Trophoblast cell (in vitro differentiated cells and primary cell): ENCODE results near the gene FTO.

Experiments used
- DNase-seq, 2 donors: peaks; one replicate each; pipeline ENCODE4 v3.0.0-alpha.2; 2016
- H2AFZ ChIP-seq: 2 replicates; pipeline ENCODE4 v1.6.1; 2013; ENCODE audit warnings: low read length, moderate library complexity, mild to moderate bottlenecking; ENCODE audit not compliant: insufficient read depth, poor library complexity
- H2AK5ac ChIP-seq: 2 replicates; pipeline ENCODE4 v1.6.1; 2013; ENCODE audit warnings: mild to moderate bottlenecking, low read length
- H2BK120ac ChIP-seq: 2 replicates; pipeline ENCODE4 v1.6.1; 2013; ENCODE audit warnings: low read length, mild to moderate bottlenecking, moderate library complexity; ENCODE audit not compliant: insufficient read depth, poor library complexity
- H2BK12ac ChIP-seq: 2 replicates; pipeline ENCODE4 v1.6.1; 2013; ENCODE audit warnings: mild to moderate bottlenecking, low read length, moderate library complexity
- H2BK5ac ChIP-seq: 2 replicates; pipeline ENCODE4 v1.6.1; 2013; ENCODE audit warnings: low read length, low read depth, moderate library complexity, mild to moderate bottlenecking; ENCODE audit not compliant: poor library complexity
- H3K14ac ChIP-seq: 2 replicates; pipeline ENCODE4 v1.6.1; 2013; ENCODE audit warnings: mild to moderate bottlenecking, low read length
- H3K18ac ChIP-seq: 2 replicates; pipeline ENCODE4 v1.6.1; 2013; ENCODE audit warnings: mild to moderate bottlenecking, low read length
- H3K23ac ChIP-seq: 2 replicates; pipeline ENCODE4 v1.6.1; 2013; ENCODE audit warnings: low read length
- H3K27ac ChIP-seq: 2 replicates; pipeline ENCODE4 v1.5.1; 2013; ENCODE audit warnings: low read depth, mild to moderate bottlenecking, inconsistent platforms, low read length, moderate library complexity
- H3K27me3 ChIP-seq: 2 replicates; pipeline ENCODE4 v1.6.1; 2013; ENCODE audit warnings: inconsistent platforms, mild to moderate bottlenecking, low read length, moderate library complexity; ENCODE audit not compliant: insufficient read depth
- H3K36me3 ChIP-seq, 2 experiments: 1 replicate in 1 of 2; 2 replicates in 1 of 2; pipeline ENCODE4 v1.6.1; 2013; ENCODE audit warnings: low read length in 2 of 2, mild to moderate bottlenecking in 2 of 2, moderate library complexity in 1 of 2; ENCODE audit not compliant: insufficient read depth in 2 of 2, control insufficient read depth in 1 of 2
- H3K4ac ChIP-seq: 2 replicates; pipeline ENCODE4 v1.6.1; 2013; ENCODE audit warnings: low read depth, mild to moderate bottlenecking, low read length, moderate library complexity
- H3K4me1 ChIP-seq, 2 experiments: 1 replicate in 1 of 2; 2 replicates in 1 of 2; pipeline ENCODE4 v1.6.1; 2013; ENCODE audit warnings: low read length in 2 of 2, mild to moderate bottlenecking in 2 of 2, moderate library complexity in 1 of 2; ENCODE audit not compliant: insufficient read depth in 2 of 2, control insufficient read depth in 1 of 2
- H3K4me2 ChIP-seq: 2 replicates; pipeline ENCODE4 v1.6.1; 2013; ENCODE audit warnings: inconsistent platforms, mild to moderate bottlenecking, low read length, moderate library complexity
- H3K4me3 ChIP-seq: 2 replicates; pipeline ENCODE4 v1.5.1; 2013; ENCODE audit warnings: mild to moderate bottlenecking, low read depth, low read length, inconsistent platforms
- H3K79me1 ChIP-seq: one replicate; pipeline ENCODE4 v1.6.1; 2013; ENCODE audit warnings: low read length
- H3K79me2 ChIP-seq: 2 replicates; pipeline ENCODE4 v1.6.1; 2013; ENCODE audit warnings: low read length, mild to moderate bottlenecking; ENCODE audit not compliant: control insufficient read depth, insufficient read depth, poor library complexity
- H3K9ac ChIP-seq: 2 replicates; pipeline ENCODE4 v1.6.1; 2013; ENCODE audit warnings: mild to moderate bottlenecking, low read length
- H3K9me3 ChIP-seq: 2 replicates; pipeline ENCODE4 v1.6.1; 2013; ENCODE audit warnings: low read depth, mild to moderate bottlenecking, control low read depth, inconsistent platforms, low read length; ENCODE audit not compliant: insufficient read depth
- H4K12ac ChIP-seq: 2 replicates; pipeline ENCODE4 v1.6.1; 2013; ENCODE audit warnings: low read depth, mild to moderate bottlenecking, low read length, moderate library complexity
- H4K8ac ChIP-seq: 2 replicates; pipeline ENCODE4 v1.6.1; 2013; ENCODE audit warnings: low read depth, mild to moderate bottlenecking, low read length, moderate library complexity
- H4K91ac ChIP-seq: one replicate; pipeline ENCODE4 v1.6.1; 2013; ENCODE audit warnings: low read depth, mild to moderate bottlenecking, low read length, moderate library complexity
- WGBS: extraction: QIAGEN DNeasy Blood & Tissue Kit; methylation state at CpG from one replicate; pipeline ENCODE4 v1.1.7; 2013; ENCODE audit warnings: missing lambda C conversion rate; ENCODE audit not compliant: insufficient read length, insufficient coverage; ENCODE audit errors: extremely low coverage; 5-methylcytosine and 5-hydroxymethylcytosine counted together

FTO gene

GRCh38 chr16:53933407-53933806 is 229.5 kb downstream of the FTO start:
- H2BK12ac ChIP-seq: no peak overlapping the region
- H2AK5ac ChIP-seq: no peak overlapping the region
- no peak overlapping the region for H4K91ac ChIP-seq
- H4K8ac ChIP-seq: no peak overlapping the region
- no peak overlapping the region for H3K18ac ChIP-seq
- H3K23ac ChIP-seq: no peak overlapping the region
- H3K9me3 ChIP-seq: no peaks in the 10 kb centered on the region
- no peak for DNase-seq
- H2AFZ ChIP-seq: no peak overlapping the region
- H2BK5ac ChIP-seq: no peak overlapping the region
- no peak overlapping the region for H4K12ac ChIP-seq
- H3K4me2 ChIP-seq: no peak overlapping the region
- no peaks in the 10 kb centered on the region for H3K79me1 ChIP-seq
- H2BK120ac ChIP-seq: no peak overlapping the region
- H3K14ac ChIP-seq: no peak overlapping the region
- no peak overlapping the region for H3K4me3 ChIP-seq
- H3K9ac ChIP-seq: no peak overlapping the region
- no peaks in the 10 kb centered on the region for H3K36me3 ChIP-seq
- H3K27ac ChIP-seq: no peak overlapping the region
- no peaks in the 10 kb centered on the region for H3K79me2 ChIP-seq
- H3K4ac ChIP-seq: no peak overlapping the region
- H3K4me1 ChIP-seq: peaks cover 6 to 10% of the 10 kb centered on the region in 2 experiments
- H3K27me3 ChIP-seq: no peaks in the 10 kb centered on the region
- no CpG with 5 or more reads among the region's 3 CpGs for WGBS

GRCh38 chr16:53936052-53936451 is 232.1 kb downstream of the FTO start:
- H3K36me3 ChIP-seq: no peaks in the 10 kb centered on the region
- no peak overlapping the region for H4K8ac ChIP-seq
- no peak overlapping the region for H3K4ac ChIP-seq
- H4K91ac ChIP-seq: no peak overlapping the region
- no peaks in the 10 kb centered on the region for H3K9me3 ChIP-seq
- DNase-seq: no peak
- H3K4me1 ChIP-seq: peaks cover 6 to 10% of the 10 kb centered on the region in 2 experiments
- H3K23ac ChIP-seq: no peak overlapping the region
- H3K79me1 ChIP-seq: no peaks in the 10 kb centered on the region
- no peak overlapping the region for H3K9ac ChIP-seq
- no peak overlapping the region for H2BK12ac ChIP-seq
- no peak overlapping the region for H2BK5ac ChIP-seq
- H3K14ac ChIP-seq: no peak overlapping the region
- no CpG with 5 or more reads among the region's 2 CpGs for WGBS
- H3K4me2 ChIP-seq: no peak overlapping the region
- H2BK120ac ChIP-seq: no peak overlapping the region
- no peak overlapping the region for H3K18ac ChIP-seq
- no peak overlapping the region for H3K4me3 ChIP-seq
- H3K27ac ChIP-seq: peak overlapping the region; percentile 87
- H3K27me3 ChIP-seq: no peaks in the 10 kb centered on the region
- H2AFZ ChIP-seq: no peak overlapping the region
- no peaks in the 10 kb centered on the region for H3K79me2 ChIP-seq
- no peak overlapping the region for H4K12ac ChIP-seq
- no peak overlapping the region for H2AK5ac ChIP-seq

- Histone ChIP-seq H3K79me1 (no peaks in the 10 kb centered on the region), H2BK5ac (no peak overlapping the region), H3K4ac (no peak overlapping the region), H3K79me2 (no peaks in the 10 kb centered on the region), H3K27ac (no peak overlapping the region), H3K9ac (no peak overlapping the region), H2BK120ac (no peak overlapping the region), H3K4me3 (no peak overlapping the region), H3K4me1 (peaks cover 6 to 10% of the 10 kb centered on the region in 2 experiments), H2AFZ (no peak overlapping the region), H2AK5ac (no peak overlapping the region), H3K36me3 (no peaks in the 10 kb centered on the region), H4K91ac (no peak overlapping the region), H3K23ac (no peak overlapping the region), H4K12ac (no peak overlapping the region), H3K27me3 (no peaks in the 10 kb centered on the region), H3K4me2 (no peak overlapping the region), H2BK12ac (no peak overlapping the region), H3K9me3 (no peaks in the 10 kb centered on the region), H4K8ac (no peak overlapping the region), H3K18ac (no peak overlapping the region), H3K14ac (no peak overlapping the region)
- no peak for DNase-seq
- WGBS: no CpG with 5 or more reads among the region's 5 CpGs
Observed at GRCh38 chr16:53936529-53936928, 232.6 kb downstream of the FTO start.

- Histone ChIP-seq H3K79me1 (no peaks in the 10 kb centered on the region), H3K4ac (no peak overlapping the region), H3K4me3 (no peak overlapping the region), H2BK5ac (no peak overlapping the region), H3K18ac (no peak overlapping the region), H3K27me3 (no peaks in the 10 kb centered on the region), H2AFZ (no peak overlapping the region), H3K9me3 (no peaks in the 10 kb centered on the region), H4K91ac (peak overlapping the region; percentile 64), H2AK5ac (no peak overlapping the region), H3K23ac (no peak overlapping the region), H3K79me2 (no peaks in the 10 kb centered on the region), H2BK120ac (peak overlapping the region; percentile 15), H4K12ac (no peak overlapping the region), H4K8ac (no peak overlapping the region), H2BK12ac (peak overlapping the region; percentile 54), H3K14ac (no peak overlapping the region), H3K4me1 (peaks cover 6 to 10% of the 10 kb centered on the region in 2 experiments), H3K4me2 (no peak overlapping the region), H3K9ac (no peak overlapping the region), H3K36me3 (no peaks in the 10 kb centered on the region), H3K27ac (peak overlapping the region; percentile 6)
- no peak for DNase-seq
- WGBS: no CpG with 5 or more reads among the region's 10 CpGs
Observed at GRCh38 chr16:53937161-53937880, 233.4 kb downstream of the FTO start.
